HEK293 (cell line): ENCODE results near the gene GBP3.
A peak's percentile ranks its signal among the peaks of the same experiment; 100 is the strongest.
"Not testable (repeated sequence)": the region's sequence is repeated elsewhere in the genome, so short reads cannot be mapped to it uniquely, and the experiment has no call there.

Experiments used
- CTCF ChIA-PET: fragments of 350-600 bp; formaldehyde crosslinking; extraction: SDS; loops from one replicate; lab custom pipeline; 2021; ENCODE audit warnings: antibody characterized with exemption; lab: Yijun Ruan, JAX
- POLR2A ChIA-PET: fragments of 300-600 bp; formaldehyde crosslinking; extraction: SDS; loops from one replicate; lab custom pipeline; 2020; ENCODE audit warnings: antibody characterized with exemption, inconsistent platforms; lab: Yijun Ruan, JAX
- H3K27ac ChIP-seq: fragments of 200-500 bp; sonication (Bioruptor generic); 2 replicates; pipeline ENCODE4 v1.5.1; 2014; ENCODE audit warnings: low read depth, low read length, control low read depth, inconsistent platforms; ENCODE audit errors: extremely low read depth
- H3K36me3 ChIP-seq, 2 experiments: fragments of 200-500 bp in 1 of 2; sonication (Bioruptor generic) in 1 of 2; 1 replicate in 1 of 2; 2 replicates in 1 of 2; pipeline ENCODE4 v1.5.1; 2014 to 2017; ENCODE audit warnings: inconsistent platforms in 2 of 2, low read length in 2 of 2; ENCODE audit not compliant: control insufficient read depth in 2 of 2, insufficient read depth in 1 of 2
- H3K4me1 ChIP-seq: fragments of 200-500 bp; sonication (Bioruptor generic); 2 replicates; pipeline ENCODE4 v1.5.1; 2014; ENCODE audit warnings: mild to moderate bottlenecking, low read length, inconsistent platforms; ENCODE audit not compliant: control insufficient read depth, insufficient read depth
- H3K4me3 ChIP-seq: 2 replicates; pipeline ENCODE4 v1.5.1; 2011; ENCODE audit warnings: low read depth, mild to moderate bottlenecking, control low read depth, low read length, moderate library complexity
- H3K9me3 ChIP-seq: fragments of 200-500 bp; sonication (Bioruptor generic); 2 replicates; pipeline ENCODE4 v1.5.1; 2014; ENCODE audit warnings: low read depth, low read length, inconsistent platforms; ENCODE audit not compliant: control insufficient read depth, insufficient read depth
- BCL11B ChIP-seq: fragments of 450-650 bp; formaldehyde crosslinking; IDR thresholded peaks from 2 replicates; pipeline ENCODE4 v1.5.1; 2016; ENCODE audit warnings: low read depth, missing biosample characterization, missing genetic modification characterization
- EGR2 ChIP-seq: fragments of 450-650 bp; formaldehyde crosslinking; IDR thresholded peaks from 2 replicates; pipeline ENCODE4 v1.5.1; 2016; ENCODE audit warnings: low read depth, missing biosample characterization, missing genetic modification characterization
- GLIS1 ChIP-seq: fragments of 450-650 bp; formaldehyde crosslinking; IDR thresholded peaks from 2 replicates; pipeline ENCODE4 v1.5.1; 2016; ENCODE audit warnings: missing biosample characterization, missing genetic modification characterization
- OVOL3 ChIP-seq: fragments of 450-650 bp; formaldehyde crosslinking; IDR thresholded peaks from 2 replicates; pipeline ENCODE4 v1.5.1; 2016; ENCODE audit warnings: missing biosample characterization, missing genetic modification characterization
- RBAK ChIP-seq: fragments of 450-650 bp; formaldehyde crosslinking; IDR thresholded peaks from 2 replicates; pipeline ENCODE4 v1.5.1; 2016; ENCODE audit warnings: missing biosample characterization, missing genetic modification characterization
- SCRT2 ChIP-seq: fragments of 450-650 bp; formaldehyde crosslinking; IDR thresholded peaks from 2 replicates; pipeline ENCODE4 v1.5.1; 2016; ENCODE audit warnings: missing biosample characterization, missing genetic modification characterization
- SP2 ChIP-seq: fragments of 450-650 bp; formaldehyde crosslinking; IDR thresholded peaks from 2 replicates; pipeline ENCODE4 v1.5.1; 2016; ENCODE audit warnings: missing biosample characterization, missing genetic modification characterization
- WT1 ChIP-seq: fragments of 450-650 bp; formaldehyde crosslinking; IDR thresholded peaks from 2 replicates; pipeline ENCODE4 v1.5.1; 2016; ENCODE audit warnings: missing biosample characterization, missing genetic modification characterization
- ZBTB1 ChIP-seq: fragments of 450-650 bp; formaldehyde crosslinking; IDR thresholded peaks from 2 replicates; pipeline ENCODE4 v1.5.1; 2016; ENCODE audit warnings: missing biosample characterization, missing genetic modification characterization
- ZBTB7A ChIP-seq: fragments of 450-650 bp; formaldehyde crosslinking; IDR thresholded peaks from 2 replicates; pipeline ENCODE4 v1.5.1; 2016; ENCODE audit warnings: low read depth, missing biosample characterization, missing genetic modification characterization
- ZIC2 ChIP-seq: fragments of 450-650 bp; formaldehyde crosslinking; IDR thresholded peaks from 2 replicates; pipeline ENCODE4 v1.5.1; 2016; ENCODE audit warnings: missing biosample characterization, missing genetic modification characterization
- ZNF121 ChIP-seq: fragments of 450-650 bp; formaldehyde crosslinking; IDR thresholded peaks from 2 replicates; pipeline ENCODE4 v1.5.1; 2016; ENCODE audit warnings: missing biosample characterization, missing genetic modification characterization
- ZNF132 ChIP-seq: fragments of 450-650 bp; formaldehyde crosslinking; IDR thresholded peaks from 2 replicates; pipeline ENCODE4 v1.5.1; 2017; ENCODE audit warnings: missing biosample characterization, missing genetic modification characterization, borderline replicate concordance
- ZNF311 ChIP-seq: fragments of 450-650 bp; formaldehyde crosslinking; IDR thresholded peaks from 2 replicates; pipeline ENCODE4 v1.5.1; 2017; ENCODE audit warnings: missing biosample characterization, missing genetic modification characterization, borderline replicate concordance
- ZNF350 ChIP-seq: fragments of 450-650 bp; formaldehyde crosslinking; IDR thresholded peaks from 2 replicates; pipeline ENCODE4 v1.5.0; 2017; ENCODE audit warnings: missing biosample characterization, mild to moderate bottlenecking, missing genetic modification characterization
- ZNF423 ChIP-seq: fragments of 450-650 bp; formaldehyde crosslinking; IDR thresholded peaks from 2 replicates; pipeline ENCODE4 v1.5.1; 2016; ENCODE audit warnings: missing biosample characterization, missing genetic modification characterization
- ZNF426 ChIP-seq: fragments of 450-650 bp; formaldehyde crosslinking; IDR thresholded peaks from 2 replicates; pipeline ENCODE4 v1.5.1; 2017; ENCODE audit warnings: missing biosample characterization, missing genetic modification characterization, mild to moderate bottlenecking, inconsistent platforms, moderate library complexity
- ZNF561 ChIP-seq: fragments of 450-650 bp; IDR thresholded peaks from 2 replicates; pipeline ENCODE4 v1.5.1; 2018; ENCODE audit warnings: missing biosample characterization, missing genetic modification characterization, borderline replicate concordance
- ZNF585B ChIP-seq: fragments of 450-650 bp; formaldehyde crosslinking; IDR thresholded peaks from 2 replicates; pipeline ENCODE4 v1.5.1; 2016; ENCODE audit warnings: missing biosample characterization, missing genetic modification characterization
- ZNF596 ChIP-seq: fragments of 450-650 bp; IDR thresholded peaks from 2 replicates; pipeline ENCODE4 v1.5.0; 2018; ENCODE audit warnings: missing biosample characterization, mild to moderate bottlenecking, missing genetic modification characterization, moderate library complexity
- ZNF654 ChIP-seq: fragments of 450-650 bp; formaldehyde crosslinking; IDR thresholded peaks from 2 replicates; pipeline ENCODE4 v1.5.1; 2016; ENCODE audit warnings: low read depth, missing biosample characterization, missing genetic modification characterization
- ZNF677 ChIP-seq: fragments of 450-650 bp; IDR thresholded peaks from 2 replicates; pipeline ENCODE4 v1.5.0; 2018; ENCODE audit warnings: missing biosample characterization, mild to moderate bottlenecking, missing genetic modification characterization, moderate library complexity
- ZNF704 ChIP-seq: fragments of 450-650 bp; formaldehyde crosslinking; IDR thresholded peaks from 2 replicates; pipeline ENCODE4 v1.5.1; 2016; ENCODE audit warnings: missing biosample characterization, missing genetic modification characterization
- ZSCAN30 ChIP-seq: fragments of 450-650 bp; IDR thresholded peaks from 2 replicates; pipeline ENCODE4 v1.5.1; 2018; ENCODE audit warnings: missing biosample characterization, mild to moderate bottlenecking, missing genetic modification characterization, moderate library complexity
- TF ChIP-seq, protein P1 (sequence below): fragments of 450-650 bp; formaldehyde crosslinking; IDR thresholded peaks from 2 replicates; pipeline ENCODE4 v1.5.1; 2016; ENCODE audit warnings: missing biosample characterization, missing genetic modification characterization

The GBP3 gene

DNA sequence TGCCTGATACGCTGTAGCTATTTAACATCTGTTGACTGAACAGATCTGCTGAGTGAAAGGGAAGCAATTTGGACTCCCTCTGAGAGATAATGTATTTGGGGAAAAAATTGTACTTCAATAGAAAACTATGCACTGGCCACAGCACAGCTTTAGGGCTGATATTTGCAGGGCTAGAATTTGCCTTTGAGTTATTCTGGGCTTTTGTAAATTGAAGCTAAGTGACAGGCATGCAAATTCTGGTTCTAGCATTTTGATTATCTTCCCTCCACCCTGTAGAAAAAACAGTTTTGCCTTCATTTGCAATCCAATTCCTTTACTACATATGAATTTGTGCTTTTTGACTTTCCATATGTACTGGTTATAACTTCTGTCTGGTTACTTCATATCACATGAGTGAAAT is 38.1 kb downstream of the GBP3 start:
- TF ChIP-seq ZSCAN30 (no peak), ZNF596 (no peak), GLIS1 (no peak), EGR2 (tag by site-specific recombination) (no peak), ZNF585B (tag by site-specific recombination) (no peak), ZNF311 (no peak), ZNF132 (tag by site-specific recombination) (no peak), ZNF121 (tag by site-specific recombination) (no peak)
- Histone ChIP-seq H3K9me3 (no peaks in the 10 kb centered on the region), H3K27ac (no peak overlapping the region), H3K4me3 (no peak overlapping the region), H3K36me3 (peaks cover 7 to 51% of the 10 kb centered on the region in 2 experiments), H3K4me1 (peaks cover 15% of the 10 kb centered on the region)
- ChIA-PET POLR2A (interaction anchor here (0.6 to 1.0 kb wide), 3 partner anchors 10 to 380 kb away, joined by 3 to 5 read pairs (median 3); no protein-coding TSS in a partner anchor), CTCF (interaction anchor here (0.7 to 2.6 kb wide), 16 partner anchors 10 to 708 kb away, joined by 3 to 24 read pairs (median 4); no protein-coding TSS in a partner anchor)

DNA sequence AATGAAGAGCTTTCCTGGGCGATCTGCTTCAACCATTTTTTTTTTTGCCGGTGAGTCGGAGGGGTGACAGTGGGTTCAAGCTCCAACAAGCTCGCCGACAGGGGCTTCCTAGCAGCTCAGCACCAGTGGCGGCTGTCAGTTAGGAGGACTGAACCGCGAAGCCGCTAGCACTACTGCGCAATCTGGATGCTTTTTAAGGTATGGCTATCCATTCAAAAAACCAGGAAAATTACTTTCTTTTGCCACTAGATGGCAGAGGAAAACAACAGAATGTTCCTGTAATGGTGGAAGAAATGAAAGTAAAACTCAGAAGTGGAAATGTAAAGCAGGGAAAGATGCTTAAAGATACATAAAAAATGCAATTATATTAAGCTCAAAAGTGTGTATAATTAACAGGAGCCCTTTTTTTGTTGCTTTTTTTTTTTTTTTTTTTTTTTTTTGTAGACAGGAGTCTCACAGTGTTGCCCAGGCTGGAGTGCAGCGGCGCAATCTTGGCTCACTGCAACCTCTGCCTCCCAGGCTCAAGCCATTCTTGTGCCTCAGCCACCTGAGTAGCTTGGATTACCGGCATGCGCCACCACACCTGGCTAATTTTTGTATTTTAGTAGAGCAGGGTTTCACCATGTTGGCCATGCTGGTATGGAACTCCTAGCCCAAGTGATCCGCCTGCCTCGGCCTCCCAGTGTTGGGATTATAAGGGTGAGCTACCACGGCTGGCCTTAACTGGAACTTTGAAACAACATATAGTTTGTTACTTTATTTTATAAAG is 38.7 kb downstream of the GBP3 start:
- Histone ChIP-seq H3K9me3 (no peaks in the 10 kb centered on the region), H3K36me3 (peaks cover 7 to 50% of the 10 kb centered on the region in 2 experiments), H3K4me1 (peaks cover 17% of the 10 kb centered on the region), H3K4me3 (no peak overlapping the region), H3K27ac (no peak overlapping the region)
- TF ChIP-seq OVOL3 (tag by site-specific recombination): no peak
- TF ChIP-seq ZNF654 (tag by site-specific recombination): peak; percentile 43
- no peak for TF ChIP-seq ZNF423 (tag by site-specific recombination)
- ChIA-PET POLR2A (interaction anchor here (0.6 kb wide), 1 partner anchor 1050 kb away, joined by 3 read pairs; no protein-coding TSS in a partner anchor), CTCF (interaction anchor here (0.6 to 2.6 kb wide), 21 partner anchors 9 to 1118 kb away, joined by 3 to 24 read pairs (median 4); no protein-coding TSS in a partner anchor)

DNA sequence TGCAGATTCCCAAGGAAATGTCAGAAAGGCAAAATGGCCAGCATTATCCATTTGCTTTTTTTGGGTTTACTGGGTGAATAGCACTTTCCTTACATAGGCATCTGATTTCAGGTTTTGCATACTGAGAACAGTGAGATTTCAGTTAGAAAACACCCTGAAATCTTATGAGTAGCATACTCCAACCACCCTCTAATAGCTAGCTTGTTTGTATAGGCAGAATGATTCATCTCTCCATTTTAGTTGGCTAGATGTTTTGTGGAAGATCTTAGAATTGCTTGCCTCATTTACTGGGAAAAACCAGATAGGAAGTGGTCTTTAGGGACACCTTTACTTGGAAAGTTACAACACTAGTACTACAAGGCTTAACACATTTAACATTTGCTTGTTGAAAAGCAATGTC is 40.6 kb downstream of the GBP3 start:
- no peaks in the 10 kb centered on the region for H3K9me3 ChIP-seq
- H3K4me1 ChIP-seq: peaks cover 17% of the 10 kb centered on the region
- H3K27ac ChIP-seq: no peak overlapping the region
- ChIA-PET CTCF (interaction anchor here (0.6 to 1.1 kb wide), 2 partner anchors 13 to 199 kb away, joined by 3 to 4 read pairs; no protein-coding TSS in a partner anchor), POLR2A (no interaction called here)
- TF ChIP-seq BCL11B (no peak), ZNF121 (tag by site-specific recombination) (no peak), WT1 (tag by site-specific recombination) (no peak), ZBTB1 (tag by site-specific recombination) (no peak)
- H3K4me3 ChIP-seq: no peak overlapping the region
- H3K36me3 ChIP-seq: peaks cover 12 to 43% of the 10 kb centered on the region in 2 experiments

DNA sequence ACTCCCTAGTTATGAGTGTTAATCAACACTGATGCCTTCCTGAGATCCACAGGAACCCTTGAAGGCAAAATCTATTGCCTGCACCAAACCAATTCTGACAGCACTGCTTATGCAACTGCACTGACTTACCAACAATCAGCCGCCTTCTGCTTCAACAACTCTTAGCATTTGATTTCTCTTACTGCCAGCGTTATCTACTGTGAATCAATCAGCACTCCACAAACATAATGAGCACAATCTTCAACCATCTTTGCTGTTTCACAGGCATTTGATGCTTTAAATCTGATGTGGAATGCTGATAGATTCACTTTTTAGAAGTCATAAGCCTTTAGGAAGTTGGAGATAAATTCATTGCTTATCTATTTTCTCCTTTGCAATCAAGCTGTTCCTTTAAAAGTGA is 41.2 kb downstream of the GBP3 start:
- H3K4me3 ChIP-seq, H3K9me3 ChIP-seq, POLR2A ChIA-PET, CTCF ChIA-PET, H3K27ac ChIP-seq: not testable (repeated sequence)
- Histone ChIP-seq H3K36me3 (peaks cover 10 to 37% of the 10 kb centered on the region in 2 experiments), H3K4me1 (peaks cover 17% of the 10 kb centered on the region)

- Histone ChIP-seq H3K36me3 (peaks cover 5 to 36% of the 10 kb centered on the region in 2 experiments), H3K4me3 (no peak overlapping the region), H3K9me3 (no peaks in the 10 kb centered on the region), H3K4me1 (peaks cover 17% of the 10 kb centered on the region), H3K27ac (no peak overlapping the region)
- ChIA-PET CTCF (interaction anchor here (0.7 kb wide), 1 partner anchor 8 kb away, joined by 3 read pairs; no protein-coding TSS in a partner anchor), POLR2A (no interaction called here)
- TF ChIP-seq ZIC2 (tag by site-specific recombination): no peak
- no peak for TF ChIP-seq ZNF677 (tag by site-specific recombination)
- no peak for TF ChIP-seq SCRT2 (tag by site-specific recombination)
- no peak for TF ChIP-seq ZNF561 (tag by site-specific recombination)
- no peak for TF ChIP-seq ZNF426 (tag by site-specific recombination)
- TF ChIP-seq, protein P1, sequence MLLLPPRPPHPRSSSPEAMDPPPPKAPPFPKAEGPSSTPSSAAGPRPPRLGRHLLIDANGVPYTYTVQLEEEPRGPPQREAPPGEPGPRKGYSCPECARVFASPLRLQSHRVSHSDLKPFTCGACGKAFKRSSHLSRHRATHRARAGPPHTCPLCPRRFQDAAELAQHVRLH (tag by site-specific recombination): no peak
- TF ChIP-seq SP2 (tag by site-specific recombination): no peak
- no peak for TF ChIP-seq RBAK
- no peak for TF ChIP-seq ZBTB7A (tag by site-specific recombination)
- TF ChIP-seq ZNF704 (tag by site-specific recombination): no peak
- no peak for TF ChIP-seq ZNF350 (tag by site-specific recombination)
- TF ChIP-seq EGR2 (tag by site-specific recombination): no peak
Observed at GRCh38 chr1:88980870-88981269, 41.8 kb downstream of the GBP3 start.
